HG02840 (cell line): ENCODE measurements around the gene STRADA.

ENCODE experiments used
- ATAC-seq: cut with Tn5 transposase; IDR thresholded peaks from one replicate; pipeline ENCODE4 v1.9.1; 2021; ENCODE audit warnings: mild to moderate bottlenecking, moderate library complexity, moderate number of reproducible peaks; ENCODE audit not compliant: unreplicated experiment, low FRiP score

The STRADA gene, protein sequence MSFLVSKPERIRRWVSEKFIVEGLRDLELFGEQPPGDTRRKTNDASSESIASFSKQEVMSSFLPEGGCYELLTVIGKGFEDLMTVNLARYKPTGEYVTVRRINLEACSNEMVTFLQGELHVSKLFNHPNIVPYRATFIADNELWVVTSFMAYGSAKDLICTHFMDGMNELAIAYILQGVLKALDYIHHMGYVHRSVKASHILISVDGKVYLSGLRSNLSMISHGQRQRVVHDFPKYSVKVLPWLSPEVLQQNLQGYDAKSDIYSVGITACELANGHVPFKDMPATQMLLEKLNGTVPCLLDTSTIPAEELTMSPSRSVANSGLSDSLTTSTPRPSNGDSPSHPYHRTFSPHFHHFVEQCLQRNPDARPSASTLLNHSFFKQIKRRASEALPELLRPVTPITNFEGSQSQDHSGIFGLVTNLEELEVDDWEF

DNA sequence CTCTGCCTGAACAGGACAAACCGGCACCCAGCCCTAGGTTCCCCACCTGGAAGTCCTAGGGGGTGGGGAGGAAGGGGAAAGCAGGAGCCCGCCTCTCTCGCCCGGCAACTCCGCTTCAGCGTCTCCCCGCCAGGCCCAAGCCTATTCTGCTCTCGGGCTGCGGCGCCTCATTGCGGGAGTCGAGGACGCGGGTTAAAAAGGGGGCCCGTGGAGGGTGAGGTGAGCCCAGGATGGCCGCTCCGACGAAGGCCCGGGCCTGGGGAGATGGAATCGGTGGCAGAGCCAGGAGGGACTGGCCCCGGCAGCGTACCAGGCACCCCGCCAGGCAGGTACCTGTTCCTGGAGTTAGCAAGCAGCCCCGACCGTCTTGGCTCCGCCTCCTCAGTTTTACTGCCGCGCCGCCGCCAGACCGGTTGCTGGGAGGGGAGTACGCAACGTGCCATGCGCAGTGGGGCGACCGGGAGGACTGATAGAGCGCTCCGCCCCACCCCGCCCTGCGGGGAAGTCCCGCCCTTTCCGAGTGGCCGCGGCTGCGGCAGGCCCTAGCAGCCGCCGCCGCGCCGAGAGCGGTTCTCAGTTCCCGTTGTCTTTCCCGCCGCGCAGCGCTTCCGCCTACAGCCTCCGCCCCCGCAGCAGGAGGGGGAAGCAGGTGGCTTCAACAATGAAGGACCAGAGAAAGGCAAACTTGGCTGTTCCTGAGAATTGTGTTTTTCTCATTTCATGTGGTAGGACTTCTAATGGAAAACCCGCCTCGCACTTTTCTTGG lies at the start of gene STRADA:
TSS of gene STRADA (minus strand) at position 392 of the 766 bp plus-strand sequence. CDS start 13,430 bp downstream, outside the sequence.
- peak; percentile 95 for ATAC-seq

DNA sequence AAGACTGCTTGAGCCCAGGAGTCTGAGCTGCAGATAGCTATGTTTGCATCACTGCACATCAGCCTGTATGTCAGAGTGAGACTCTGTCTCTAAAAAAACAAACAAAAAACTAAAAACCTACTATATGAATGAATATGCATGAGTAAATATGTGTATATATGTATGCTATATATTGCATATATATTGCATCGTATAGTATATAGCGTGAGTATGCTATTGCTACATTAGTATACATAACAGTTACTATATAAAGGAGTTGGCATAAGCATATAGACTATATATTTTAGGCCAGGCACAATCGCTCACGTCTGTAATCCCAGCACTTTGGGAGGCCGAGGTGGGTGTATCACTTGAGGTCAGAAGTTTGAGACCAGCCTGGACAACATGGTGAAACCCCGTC lies 48.5 kb upstream of the STRADA start:
- no peak for ATAC-seq

DNA sequence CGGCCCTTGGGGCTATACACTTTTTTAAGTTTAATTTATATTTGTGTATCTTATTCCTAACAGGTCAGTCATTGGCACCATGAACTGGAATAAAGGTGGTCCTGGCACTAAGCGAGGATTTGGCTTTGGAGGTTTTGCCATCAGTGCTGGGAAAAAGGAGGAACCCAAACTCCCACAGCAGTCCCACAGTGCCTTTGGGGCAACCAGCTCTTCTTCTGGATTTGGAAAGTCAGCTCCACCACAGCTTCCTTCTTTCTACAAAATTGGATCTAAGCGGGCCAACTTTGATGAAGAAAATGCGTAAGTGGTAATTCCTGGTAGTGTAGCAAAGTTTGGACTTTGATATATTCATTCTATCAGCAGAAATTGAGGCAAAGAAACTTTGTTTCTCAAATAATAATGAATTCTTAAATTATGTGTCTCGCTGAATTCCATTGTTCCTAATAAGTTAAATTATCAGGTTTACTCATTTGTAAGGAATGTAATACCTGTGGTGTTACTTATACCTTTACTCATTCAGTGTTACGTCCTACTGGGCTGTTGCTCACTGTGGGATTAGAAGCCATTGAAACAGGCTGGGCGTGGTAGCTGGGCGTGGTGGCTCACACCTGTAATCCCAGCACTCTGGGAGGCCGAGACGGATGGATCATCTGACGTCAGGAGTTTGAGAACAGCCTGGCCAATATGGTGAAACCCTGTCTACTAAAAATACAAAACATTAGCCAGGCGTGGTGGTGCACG lies 45.5 kb upstream of the STRADA start:
- no peak for ATAC-seq

DNA sequence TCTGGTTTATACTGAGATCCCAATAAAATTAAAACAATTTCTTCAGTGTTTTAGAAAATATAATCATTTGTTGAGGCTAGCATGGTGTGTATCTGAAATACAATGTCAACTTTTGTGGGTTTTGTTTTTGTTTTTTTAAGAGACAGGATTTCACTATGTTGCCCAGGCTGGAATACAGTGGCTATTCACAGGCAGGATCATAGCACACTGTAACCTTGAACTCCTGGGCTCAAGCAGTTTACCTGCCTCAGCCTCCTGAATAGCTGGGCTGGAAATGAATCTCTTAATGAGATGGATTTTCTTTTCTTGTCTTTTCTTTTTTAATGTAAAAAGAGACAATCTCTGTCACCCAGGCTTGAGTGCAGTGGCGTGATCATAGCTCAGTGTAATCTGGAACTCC lies 44.5 kb upstream of the STRADA start:
- no peak for ATAC-seq

DNA sequence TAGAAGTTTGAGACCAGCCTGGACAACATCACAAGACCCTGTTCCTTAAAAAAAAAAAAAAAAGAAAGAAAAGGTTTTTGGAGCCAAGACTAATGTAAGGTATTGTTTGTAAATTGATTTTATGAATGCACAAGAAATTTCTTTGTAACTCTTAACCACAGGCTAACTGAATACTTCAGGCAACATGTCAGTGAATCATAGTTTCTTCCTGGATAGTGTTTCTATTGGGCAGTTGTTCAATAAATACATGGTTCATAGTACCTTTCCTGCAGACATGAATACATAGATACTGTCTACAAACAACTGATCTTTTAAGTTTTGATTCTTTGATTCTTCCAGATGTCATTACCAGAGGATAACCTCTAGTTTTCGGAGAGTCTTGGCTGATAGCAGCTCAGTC lies 44.0 kb upstream of the STRADA start:
- no peak for ATAC-seq

DNA sequence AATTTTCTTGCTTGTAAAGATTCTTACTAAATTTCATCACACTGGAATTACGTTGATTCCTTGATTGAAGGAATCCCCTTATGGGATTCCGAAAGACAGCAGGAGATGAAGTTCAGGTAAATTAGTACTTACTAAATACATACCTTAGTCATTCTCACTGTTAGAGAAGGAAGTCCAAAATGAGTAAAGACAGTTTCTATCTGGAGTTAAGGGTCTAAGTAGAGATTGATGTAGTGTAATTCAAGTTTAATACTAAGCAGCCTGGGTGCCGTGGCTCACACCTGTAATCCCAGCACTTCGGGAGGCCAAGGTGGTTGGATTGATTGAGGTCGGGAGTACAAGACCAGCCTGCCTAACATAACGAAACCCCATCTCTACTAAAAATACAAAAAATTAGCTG lies 41.9 kb upstream of the STRADA start:
- no peak for ATAC-seq

DNA sequence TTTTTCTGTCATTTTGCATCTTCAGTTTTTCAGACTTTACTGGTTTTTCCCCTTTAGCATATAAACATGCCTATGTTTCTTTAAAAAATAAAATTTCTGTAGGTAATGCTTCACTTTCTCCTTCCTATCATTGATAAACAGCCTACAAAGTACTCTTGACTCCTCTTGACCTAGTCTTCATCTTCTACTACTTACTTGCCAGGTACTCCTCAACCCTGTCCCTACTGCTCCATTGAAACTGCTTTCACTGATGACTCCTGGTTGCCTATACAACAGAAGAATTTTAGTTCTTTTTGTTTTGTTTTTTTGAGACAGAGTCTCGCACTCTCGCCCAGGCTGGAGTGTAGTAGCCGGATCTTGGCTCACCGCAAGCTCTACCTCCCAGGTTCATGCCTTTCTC lies 39.3 kb upstream of the STRADA start:
- ATAC-seq, result no peak

DNA sequence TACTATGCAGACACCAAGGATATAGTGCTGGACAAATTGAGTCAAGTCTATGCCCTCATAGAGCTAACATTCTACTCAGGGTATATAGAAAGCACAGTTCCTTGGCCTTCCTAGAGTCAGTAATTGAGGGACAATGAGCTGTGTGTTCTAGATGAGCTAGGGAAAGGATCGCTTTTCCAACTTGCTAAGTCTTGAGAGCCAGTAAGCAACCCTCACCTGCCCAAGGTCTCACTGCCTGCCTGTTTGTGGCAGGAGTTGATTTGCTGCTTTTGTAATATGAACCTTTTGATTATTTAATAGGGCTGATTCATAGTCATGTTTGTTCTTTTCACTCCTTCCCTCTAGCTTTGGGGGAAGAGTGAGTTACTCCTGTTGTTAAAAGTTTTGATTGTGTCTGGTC lies 38.9 kb upstream of the STRADA start:
- ATAC-seq, result no peak

GRCh38 chr17:63775420-63775819 lies 33.8 kb upstream of the STRADA start:
- no peak for ATAC-seq

DNA sequence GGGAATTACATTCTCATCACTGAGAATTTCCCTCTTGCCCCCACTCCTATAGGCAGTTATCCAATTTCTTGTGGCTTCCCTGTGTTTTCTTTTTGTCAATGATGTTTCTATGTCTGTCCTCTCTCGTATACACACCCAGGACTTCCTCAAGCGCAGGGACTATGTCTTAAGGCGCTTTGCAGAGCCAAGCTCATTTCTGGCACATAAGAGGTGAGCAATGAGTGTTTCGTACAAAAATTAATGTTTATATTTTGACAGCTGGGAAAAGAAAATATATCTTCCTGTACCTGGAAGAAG lies 33.3 kb upstream of the STRADA start:
- ATAC-seq, result no peak

- ATAC-seq, result peak; percentile 8
Measured at GRCh38 chr17:63774141-63774968, 32.8 kb upstream of the STRADA start, which contains the start of gene DDX42. Gene DDX42 (plus strand): TSS chr17:63774170. CDS start chr17:63787050, 12,880 bp downstream.

- ATAC-seq, result peak; percentile 83
Measured at GRCh38 chr17:63773272-63774140, 31.9 kb upstream of the STRADA start, which contains the start of gene CCDC47. Gene CCDC47 (minus strand): TSS chr17:63773597. CDS start chr17:63766175, 7,422 bp downstream.

DNA sequence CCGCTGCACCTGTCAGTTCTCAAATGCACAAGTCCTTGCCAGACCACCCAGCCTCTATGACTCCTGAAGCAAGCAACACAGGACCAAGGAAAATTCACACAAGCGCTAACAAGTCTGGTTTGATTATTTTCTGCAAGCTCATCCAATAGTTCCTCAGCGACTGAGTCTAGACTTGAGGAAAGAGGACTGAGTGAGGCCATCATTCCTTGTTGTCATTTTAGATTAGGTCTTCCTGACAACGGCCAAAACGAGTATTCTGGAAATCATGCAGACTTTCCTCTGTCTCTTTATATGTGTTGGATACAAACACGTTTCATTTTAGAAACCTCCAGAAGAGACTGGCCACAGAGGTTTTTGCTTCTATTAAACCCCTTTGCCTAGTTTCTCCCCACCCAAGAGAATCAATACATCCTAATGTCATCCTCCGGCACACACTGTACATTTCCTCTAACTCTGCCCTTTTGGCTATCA lies 31.2 kb upstream of the STRADA start:
- no peak for ATAC-seq

DNA sequence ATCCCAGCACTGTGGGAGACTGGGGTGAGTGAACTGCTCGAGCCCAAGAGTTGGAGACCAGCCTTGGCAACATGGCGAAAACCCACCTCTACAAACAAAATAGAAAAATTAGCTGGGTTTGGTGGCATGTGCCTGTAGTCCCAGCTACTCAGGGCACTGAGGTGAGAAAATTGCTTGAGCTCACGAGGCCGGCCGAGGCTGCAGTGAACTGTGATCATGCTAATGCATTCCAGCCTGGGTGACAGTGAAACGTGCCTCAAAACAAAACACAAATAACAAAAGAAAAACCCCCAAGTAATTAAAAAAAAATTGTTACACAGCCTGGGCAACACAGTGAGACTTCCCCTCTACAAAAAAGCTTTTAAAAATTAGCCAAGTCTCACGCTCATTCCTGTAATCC lies 26.8 kb upstream of the STRADA start:
- ATAC-seq, result no peak

DNA sequence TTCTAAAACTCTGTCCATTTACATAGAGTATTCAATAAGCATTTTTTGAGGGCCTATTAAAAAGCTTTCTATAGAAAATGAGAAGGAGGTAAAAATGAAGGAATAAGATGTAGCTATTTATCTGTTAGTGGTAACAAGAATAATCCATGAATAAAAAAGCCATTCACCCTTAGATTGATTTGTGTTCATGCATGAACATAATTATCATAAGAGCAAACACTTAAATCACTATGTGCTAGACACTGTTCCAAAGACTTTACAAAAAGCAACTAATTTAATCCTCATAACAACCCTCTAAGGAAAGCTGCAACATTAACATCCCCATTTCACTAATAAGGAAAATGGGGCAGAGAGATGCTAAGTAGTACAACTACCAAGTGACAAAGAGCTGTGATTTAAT lies 25.2 kb upstream of the STRADA start:
- ATAC-seq, result no peak

- no peak for ATAC-seq
Measured at GRCh38 chr17:63764716-63765115, 23.1 kb upstream of the STRADA start.

- ATAC-seq, result no peak
Measured at GRCh38 chr17:63762161-63763078, 20.8 kb upstream of the STRADA start.
